CD14-positive monocyte (primary cell): ENCODE results near the gene PKD1L1. TPM values are rescaled to one million over a fixed set of nuclear protein-coding genes. Genes with fewer than 3 reads are reported as not detected.
"Not testable (repeated sequence)": the region's sequence is repeated elsewhere in the genome, so short reads cannot be mapped to it uniquely, and the experiment has no call there.

ENCODE experiments used
- DNase-seq, 3 donors: peaks; one replicate each; pipeline ENCODE4 v3.0.0-alpha.2; 2011 to 2022
- H2AFZ ChIP-seq: 2 replicates; pipeline ENCODE4 v1.6.0; 2012; ENCODE audit warnings: mild to moderate bottlenecking, low read depth, low read length, inconsistent platforms; ENCODE audit not compliant: insufficient read depth, poor library complexity, severe bottlenecking
- H3K27ac ChIP-seq, 2 donors: 1 replicate in 1 of 2; 2 replicates in 1 of 2; pipeline ENCODE4 v1.5.1; 2012 to 2013; ENCODE audit warnings: low read length in 2 of 2, control low read depth in 1 of 2, inconsistent platforms in 1 of 2, low read depth in 1 of 2, mild to moderate bottlenecking in 1 of 2
- H3K27me3 ChIP-seq, 2 donors: one replicate each; pipeline versions ENCODE4 v1.6.0 to v1.6.1; 2011 to 2013; ENCODE audit warnings: low read length in 2 of 2; ENCODE audit not compliant: control insufficient read depth in 2 of 2, insufficient read depth in 2 of 2
- H3K36me3 ChIP-seq, 2 donors: replicated peaks in 1 of 2; 1 replicate in 1 of 2; 2 replicates in 1 of 2; pipeline versions ENCODE4 v1.5.1 to v1.6.1; 2012 to 2013; ENCODE audit warnings: low read length in 2 of 2, control low read depth in 1 of 2, inconsistent platforms in 1 of 2, mild to moderate bottlenecking in 1 of 2; ENCODE audit not compliant: insufficient read depth in 2 of 2, control insufficient read depth in 1 of 2
- H3K4me1 ChIP-seq, 2 donors: 1 replicate in 1 of 2; 2 replicates in 1 of 2; pipeline versions ENCODE4 v1.5.1 to v1.6.1; 2012 to 2013; ENCODE audit warnings: low read length in 2 of 2, control low read depth in 1 of 2, inconsistent platforms in 1 of 2, mild to moderate bottlenecking in 1 of 2, moderate library complexity in 1 of 2; ENCODE audit not compliant: insufficient read depth in 2 of 2, control insufficient read depth in 1 of 2
- H3K4me2 ChIP-seq: replicated peaks from 2 replicates; pipeline ENCODE3; 2012; ENCODE audit warnings: low read length, moderate library complexity, mild to moderate bottlenecking; ENCODE audit not compliant: poor library complexity, severe bottlenecking; ENCODE audit errors: extremely low read depth
- H3K4me3 ChIP-seq, 3 experiments: fragments of 200-600 bp in 1 of 3; sonication (generic) in 1 of 3; replicated peaks in 1 of 3; 1 replicate in 2 of 3; 2 replicates in 1 of 3; pipeline ENCODE4 v1.5.1; 2011 to 2013; ENCODE audit warnings: low read length in 3 of 3, mild to moderate bottlenecking in 3 of 3, control low read depth in 2 of 3, low read depth in 2 of 3, inconsistent platforms in 1 of 3, moderate library complexity in 1 of 3
- H3K79me2 ChIP-seq: 2 replicates; pipeline ENCODE4 v1.6.0; 2012; ENCODE audit warnings: mild to moderate bottlenecking, control low read depth, inconsistent platforms, low read length, moderate library complexity; ENCODE audit not compliant: insufficient read depth
- H3K9ac ChIP-seq: 2 replicates; pipeline ENCODE4 v1.6.0; 2017; ENCODE audit warnings: low read length, mild to moderate bottlenecking; ENCODE audit not compliant: insufficient read depth, poor library complexity, severe bottlenecking
- H3K9me3 ChIP-seq, 2 donors: replicated peaks in 1 of 2; 1 replicate in 1 of 2; 2 replicates in 1 of 2; pipeline versions ENCODE4 v1.5.1 to v1.6.1; 2012 to 2013; ENCODE audit warnings: low read length in 2 of 2, control low read depth in 1 of 2; ENCODE audit not compliant: control insufficient read depth in 1 of 2, insufficient read depth in 1 of 2
- H4K20me1 ChIP-seq: 2 replicates; pipeline ENCODE4 v1.6.0; 2012; ENCODE audit warnings: mild to moderate bottlenecking, low read length, control low read depth, moderate library complexity; ENCODE audit not compliant: insufficient read depth
- H3K27ac Mint-ChIP-seq, 7 donors: one replicate each; pipeline ENCODE4 v1.8.0; 2020; ENCODE audit warnings: mild to moderate bottlenecking in 7 of 7, mixed read lengths in 7 of 7, moderate library complexity in 6 of 7, inconsistent platforms in 2 of 7
- H3K27me3 Mint-ChIP-seq, 3 donors: one replicate each; pipeline ENCODE4 v1.8.0; 2021 to 2022; ENCODE audit warnings: low read depth in 3 of 3, mild to moderate bottlenecking in 3 of 3, mixed read lengths in 3 of 3, moderate library complexity in 3 of 3, inconsistent platforms in 1 of 3
- H3K36me3 Mint-ChIP-seq, 2 donors: one replicate each; pipeline ENCODE4 v1.8.0; 2020; ENCODE audit warnings: mixed read lengths in 2 of 2, inconsistent platforms in 1 of 2, mild to moderate bottlenecking in 1 of 2
- H3K4me1 Mint-ChIP-seq: one replicate; pipeline ENCODE4 v1.8.0; 2020; ENCODE audit warnings: mild to moderate bottlenecking, mixed read lengths
- H3K4me3 Mint-ChIP-seq, 2 donors: one replicate each; pipeline ENCODE4 v1.8.0; 2020; ENCODE audit warnings: mild to moderate bottlenecking in 2 of 2, mixed read lengths in 2 of 2, moderate library complexity in 1 of 2
- H3K9me3 Mint-ChIP-seq, 7 donors: one replicate each; pipeline ENCODE4 v1.8.0; 2020 to 2022; ENCODE audit warnings: mixed read lengths in 7 of 7, mild to moderate bottlenecking in 6 of 7, moderate library complexity in 6 of 7, inconsistent platforms in 2 of 7
- CTCF ChIP-seq: fragments of 200-600 bp; IDR thresholded peaks from one replicate; pipeline ENCODE4 v1.8.0; 2022; ENCODE audit warnings: antibody characterized with exemption, mild to moderate bottlenecking
- WGBS: methylation state at CpG from one replicate; pipeline ENCODE4 v1.1.5; 2013; ENCODE audit warnings: missing lambda C conversion rate; ENCODE audit not compliant: insufficient coverage; 5-methylcytosine and 5-hydroxymethylcytosine counted together
- intact Hi-C, 2 donors: fragments of 100-400 bp; cut with micrococcal nuclease; formaldehyde crosslinking; loops; one replicate each; pipeline versions ENCODE4 v1.15.0 to v1.15.1; 2023
- polyA plus RNA-seq, 3 donors: library from polyadenylated mRNA; depleted of rRNA in 1 of 3; unstranded in 2 of 3; stranded (reverse) in 1 of 3; fragments of 300-500 nt in 2 of 3; fragments of >200 nt in 1 of 3; fragmentation: Illumina TruSeq in 2 of 3; gene quantifications; 1 replicate in 2 of 3; 2 replicates in 1 of 3; pipeline ENCODE4 v1.2.3, GENCODE V29; 2012 to 2021

The PKD1L1 gene
- polyA plus RNA-seq, 3 donors, result 0.19 TPM; not detected in 2

- Mint-ChIP-seq H3K4me1 (peaks cover 14% of the 10 kb centered on the region), H3K9me3 (peaks cover 0 to 6% (median 0%) of the 10 kb centered on the region in 7 donors), H3K27ac (no peak overlapping the region), H3K36me3 (no peaks in the 10 kb centered on the region), H3K27me3 (peaks cover 0 to 2% (median 1%) of the 10 kb centered on the region in 3 donors), H3K4me3 (no peak overlapping the region)
- no peak overlapping the region for H2AFZ ChIP-seq
- H3K9ac ChIP-seq, result no peak overlapping the region
- no peaks in the 10 kb centered on the region for H3K27me3 ChIP-seq
- H4K20me1 ChIP-seq, result no peaks in the 10 kb centered on the region
- 100% methylated on average over 1 of the region's 2 CpGs for WGBS
- H3K79me2 ChIP-seq, result no peaks in the 10 kb centered on the region
- H3K9me3 ChIP-seq, result no peaks in the 10 kb centered on the region
- intact Hi-C loops, result no loop called here
- no peak for DNase-seq
- H3K4me2 ChIP-seq, result no peak overlapping the region
- TF ChIP-seq CTCF, result no peak
- no peak overlapping the region for H3K4me3 ChIP-seq
- H3K36me3 ChIP-seq, result no peaks in the 10 kb centered on the region
- no peaks in the 10 kb centered on the region for H3K4me1 ChIP-seq
- H3K27ac ChIP-seq, result no peak overlapping the region
These were observed 152.6 kb downstream of the PKD1L1 start for GRCh38 chr7:47795631-47796030.

GRCh38 chr7:47795126-47795525, 153.1 kb downstream of the PKD1L1 start:
- H3K27me3 ChIP-seq, intact Hi-C loops, H3K36me3 ChIP-seq, H4K20me1 ChIP-seq, H3K4me3 ChIP-seq, H3K27me3 Mint-ChIP-seq, DNase-seq, H3K4me2 ChIP-seq, H2AFZ ChIP-seq, H3K9me3 Mint-ChIP-seq, H3K4me3 Mint-ChIP-seq, H3K4me1 ChIP-seq, H3K79me2 ChIP-seq, H3K9ac ChIP-seq, H3K27ac ChIP-seq, H3K36me3 Mint-ChIP-seq, H3K27ac Mint-ChIP-seq, H3K9me3 ChIP-seq, H3K4me1 Mint-ChIP-seq: not testable (repeated sequence)
